AG09309 (cell line): ENCODE data around the gene VPS8.

Experiments used
- DNase-seq: peaks from one replicate; pipeline ENCODE4 v3.0.0-alpha.2; 2010; ENCODE audit warnings: low read depth
- H3K4me3 ChIP-seq: 2 replicates; pipeline ENCODE4 v1.5.1; 2011; ENCODE audit warnings: mild to moderate bottlenecking, low read depth, low read length, moderate library complexity; ENCODE audit not compliant: control insufficient read depth
- CTCF ChIP-seq: IDR thresholded peaks from 2 replicates; pipeline ENCODE4 v1.5.1; 2011; ENCODE audit warnings: mild to moderate bottlenecking, low read depth, low read length, inconsistent platforms; ENCODE audit not compliant: insufficient read depth, control insufficient read depth; ENCODE audit errors: missing control alignments

The VPS8 gene

GRCh38 chr3:184918750-184919149 is 106.8 kb downstream of the VPS8 start:
- no peak for TF ChIP-seq CTCF
- no peak overlapping the region for H3K4me3 ChIP-seq
- no peak for DNase-seq

- no peak overlapping the region for H3K4me3 ChIP-seq
- TF ChIP-seq CTCF: no peak
- no peak for DNase-seq
These were observed 107.7 kb downstream of the VPS8 start for GRCh38 chr3:184919651-184920050.

- TF ChIP-seq CTCF: no peak
- H3K4me3 ChIP-seq: no peak overlapping the region
- DNase-seq: no peak
These were observed 112.6 kb downstream of the VPS8 start for GRCh38 chr3:184924547-184924946.

- H3K4me3 ChIP-seq: no peak overlapping the region
- DNase-seq: no peak
- no peak for TF ChIP-seq CTCF
These were observed 115.9 kb downstream of the VPS8 start for GRCh38 chr3:184927796-184928315.

GRCh38 chr3:184932777-184933176 is 120.8 kb downstream of the VPS8 start:
- no peak for DNase-seq
- TF ChIP-seq CTCF: no peak
- H3K4me3 ChIP-seq: no peak overlapping the region

GRCh38 chr3:184937611-184938010 is 125.6 kb downstream of the VPS8 start:
- DNase-seq: no peak
- H3K4me3 ChIP-seq: no peak overlapping the region
- TF ChIP-seq CTCF: no peak

- no peak for DNase-seq
- no peak overlapping the region for H3K4me3 ChIP-seq
- TF ChIP-seq CTCF: no peak
These were observed 129.4 kb downstream of the VPS8 start for GRCh38 chr3:184941408-184941807.
